SHP77 treated with DMSO at 0.1 percent for 48 hours (cell line): ENCODE measurements around the gene TTC9.
"Not testable (repeated sequence)": the region's sequence is repeated elsewhere in the genome, so short reads cannot be mapped to it uniquely, and the experiment has no call there.

Experiments used
- DNase-seq: peaks from one replicate; lab custom pipeline; 2025; lab: John Stamatoyannopoulos, UW

TTC9 gene

GRCh38 chr14:70680748-70681147, 39.0 kb downstream of the TTC9 start:
- no peak for DNase-seq

- no peak for DNase-seq
Observed at GRCh38 chr14:70683983-70684382, 42.3 kb downstream of the TTC9 start.

- no peak for DNase-seq
Observed at GRCh38 chr14:70685474-70686197, 43.9 kb downstream of the TTC9 start.

GRCh38 chr14:70692210-70692609, 50.5 kb downstream of the TTC9 start:
- no peak for DNase-seq

GRCh38 chr14:70696026-70696425, 54.3 kb downstream of the TTC9 start:
- DNase-seq, result no peak

GRCh38 chr14:70697701-70698100, 56.0 kb downstream of the TTC9 start:
- DNase-seq, result no peak

GRCh38 chr14:70698288-70698687, 56.6 kb downstream of the TTC9 start:
- no peak for DNase-seq

GRCh38 chr14:70699646-70700045, 57.9 kb downstream of the TTC9 start:
- no peak for DNase-seq

- DNase-seq, result no peak
Observed at GRCh38 chr14:70700955-70701585, 59.4 kb downstream of the TTC9 start.

GRCh38 chr14:70701610-70702009, 59.9 kb downstream of the TTC9 start:
- DNase-seq, result no peak

GRCh38 chr14:70702161-70702560, 60.4 kb downstream of the TTC9 start:
- no peak for DNase-seq

- not testable (repeated sequence) for DNase-seq
Observed at GRCh38 chr14:70703621-70704168, 62.0 kb downstream of the TTC9 start.

GRCh38 chr14:70704960-70705359, 63.2 kb downstream of the TTC9 start:
- no peak for DNase-seq

GRCh38 chr14:70706177-70706576, 64.5 kb downstream of the TTC9 start:
- no peak for DNase-seq

GRCh38 chr14:70707138-70708038, 65.7 kb downstream of the TTC9 start:
- no peak for DNase-seq

- DNase-seq, result no peak
Observed at GRCh38 chr14:70708717-70709570, 67.2 kb downstream of the TTC9 start.

GRCh38 chr14:70709726-70710382, 68.1 kb downstream of the TTC9 start:
- peak; percentile 28 for DNase-seq

- DNase-seq, result no peak
Observed at GRCh38 chr14:70711451-70711850, 69.7 kb downstream of the TTC9 start.

- no peak for DNase-seq
Observed at GRCh38 chr14:70713096-70713495, 71.4 kb downstream of the TTC9 start.

GRCh38 chr14:70713511-70713916, 71.8 kb downstream of the TTC9 start:
- no peak for DNase-seq

- peak; percentile 15 for DNase-seq
Observed at GRCh38 chr14:70714055-70714550, 72.4 kb downstream of the TTC9 start.
